CD14-positive monocyte (primary cell): ENCODE measurements around the gene POFUT2. TPM values are rescaled to one million over a fixed set of nuclear protein-coding genes. Genes with fewer than 3 reads are reported as not detected.

Experiments
- DNase-seq, 3 donors: peaks; one replicate each; pipeline ENCODE4 v3.0.0-alpha.2; 2011 to 2022
- H2AFZ ChIP-seq: 2 replicates; pipeline ENCODE4 v1.6.0; 2012; ENCODE audit warnings: mild to moderate bottlenecking, low read depth, low read length, inconsistent platforms; ENCODE audit not compliant: insufficient read depth, poor library complexity, severe bottlenecking
- H3K27ac ChIP-seq, 2 donors: 1 replicate in 1 of 2; 2 replicates in 1 of 2; pipeline ENCODE4 v1.5.1; 2012 to 2013; ENCODE audit warnings: low read length in 2 of 2, control low read depth in 1 of 2, inconsistent platforms in 1 of 2, low read depth in 1 of 2, mild to moderate bottlenecking in 1 of 2
- H3K27me3 ChIP-seq, 2 donors: one replicate each; pipeline versions ENCODE4 v1.6.0 to v1.6.1; 2011 to 2013; ENCODE audit warnings: low read length in 2 of 2; ENCODE audit not compliant: control insufficient read depth in 2 of 2, insufficient read depth in 2 of 2
- H3K36me3 ChIP-seq, 2 donors: replicated peaks in 1 of 2; 1 replicate in 1 of 2; 2 replicates in 1 of 2; pipeline versions ENCODE4 v1.5.1 to v1.6.1; 2012 to 2013; ENCODE audit warnings: low read length in 2 of 2, control low read depth in 1 of 2, inconsistent platforms in 1 of 2, mild to moderate bottlenecking in 1 of 2; ENCODE audit not compliant: insufficient read depth in 2 of 2, control insufficient read depth in 1 of 2
- H3K4me1 ChIP-seq, 2 donors: 1 replicate in 1 of 2; 2 replicates in 1 of 2; pipeline versions ENCODE4 v1.5.1 to v1.6.1; 2012 to 2013; ENCODE audit warnings: low read length in 2 of 2, control low read depth in 1 of 2, inconsistent platforms in 1 of 2, mild to moderate bottlenecking in 1 of 2, moderate library complexity in 1 of 2; ENCODE audit not compliant: insufficient read depth in 2 of 2, control insufficient read depth in 1 of 2
- H3K4me2 ChIP-seq: replicated peaks from 2 replicates; pipeline ENCODE3; 2012; ENCODE audit warnings: low read length, moderate library complexity, mild to moderate bottlenecking; ENCODE audit not compliant: poor library complexity, severe bottlenecking; ENCODE audit errors: extremely low read depth
- H3K4me3 ChIP-seq, 3 experiments: fragments of 200-600 bp in 1 of 3; sonication (generic) in 1 of 3; replicated peaks in 1 of 3; 1 replicate in 2 of 3; 2 replicates in 1 of 3; pipeline ENCODE4 v1.5.1; 2011 to 2013; ENCODE audit warnings: low read length in 3 of 3, mild to moderate bottlenecking in 3 of 3, control low read depth in 2 of 3, low read depth in 2 of 3, inconsistent platforms in 1 of 3, moderate library complexity in 1 of 3
- H3K79me2 ChIP-seq: 2 replicates; pipeline ENCODE4 v1.6.0; 2012; ENCODE audit warnings: mild to moderate bottlenecking, control low read depth, inconsistent platforms, low read length, moderate library complexity; ENCODE audit not compliant: insufficient read depth
- H3K9ac ChIP-seq: 2 replicates; pipeline ENCODE4 v1.6.0; 2017; ENCODE audit warnings: low read length, mild to moderate bottlenecking; ENCODE audit not compliant: insufficient read depth, poor library complexity, severe bottlenecking
- H3K9me3 ChIP-seq, 2 donors: replicated peaks in 1 of 2; 1 replicate in 1 of 2; 2 replicates in 1 of 2; pipeline versions ENCODE4 v1.5.1 to v1.6.1; 2012 to 2013; ENCODE audit warnings: low read length in 2 of 2, control low read depth in 1 of 2; ENCODE audit not compliant: control insufficient read depth in 1 of 2, insufficient read depth in 1 of 2
- H4K20me1 ChIP-seq: 2 replicates; pipeline ENCODE4 v1.6.0; 2012; ENCODE audit warnings: mild to moderate bottlenecking, low read length, control low read depth, moderate library complexity; ENCODE audit not compliant: insufficient read depth
- H3K27ac Mint-ChIP-seq, 7 donors: one replicate each; pipeline ENCODE4 v1.8.0; 2020; ENCODE audit warnings: mild to moderate bottlenecking in 7 of 7, mixed read lengths in 7 of 7, moderate library complexity in 6 of 7, inconsistent platforms in 2 of 7
- H3K27me3 Mint-ChIP-seq, 3 donors: one replicate each; pipeline ENCODE4 v1.8.0; 2021 to 2022; ENCODE audit warnings: low read depth in 3 of 3, mild to moderate bottlenecking in 3 of 3, mixed read lengths in 3 of 3, moderate library complexity in 3 of 3, inconsistent platforms in 1 of 3
- H3K36me3 Mint-ChIP-seq, 2 donors: one replicate each; pipeline ENCODE4 v1.8.0; 2020; ENCODE audit warnings: mixed read lengths in 2 of 2, inconsistent platforms in 1 of 2, mild to moderate bottlenecking in 1 of 2
- H3K4me1 Mint-ChIP-seq: one replicate; pipeline ENCODE4 v1.8.0; 2020; ENCODE audit warnings: mild to moderate bottlenecking, mixed read lengths
- H3K4me3 Mint-ChIP-seq, 2 donors: one replicate each; pipeline ENCODE4 v1.8.0; 2020; ENCODE audit warnings: mild to moderate bottlenecking in 2 of 2, mixed read lengths in 2 of 2, moderate library complexity in 1 of 2
- H3K9me3 Mint-ChIP-seq, 7 donors: one replicate each; pipeline ENCODE4 v1.8.0; 2020 to 2022; ENCODE audit warnings: mixed read lengths in 7 of 7, mild to moderate bottlenecking in 6 of 7, moderate library complexity in 6 of 7, inconsistent platforms in 2 of 7
- CTCF ChIP-seq: fragments of 200-600 bp; IDR thresholded peaks from one replicate; pipeline ENCODE4 v1.8.0; 2022; ENCODE audit warnings: antibody characterized with exemption, mild to moderate bottlenecking
- WGBS: methylation state at CpG from one replicate; pipeline ENCODE4 v1.1.5; 2013; ENCODE audit warnings: missing lambda C conversion rate; ENCODE audit not compliant: insufficient coverage; 5-methylcytosine and 5-hydroxymethylcytosine counted together
- intact Hi-C, 2 donors: fragments of 100-400 bp; cut with micrococcal nuclease; formaldehyde crosslinking; loops; one replicate each; pipeline versions ENCODE4 v1.15.0 to v1.15.1; 2023
- polyA plus RNA-seq, 3 donors: library from polyadenylated mRNA; depleted of rRNA in 1 of 3; unstranded in 2 of 3; stranded (reverse) in 1 of 3; fragments of 300-500 nt in 2 of 3; fragments of >200 nt in 1 of 3; fragmentation: Illumina TruSeq in 2 of 3; gene quantifications; 1 replicate in 2 of 3; 2 replicates in 1 of 3; pipeline ENCODE4 v1.2.3, GENCODE V29; 2012 to 2021

Gene POFUT2
- polyA plus RNA-seq, 3 donors = 1.8 to 21.3 (median 2.8) TPM

DNA sequence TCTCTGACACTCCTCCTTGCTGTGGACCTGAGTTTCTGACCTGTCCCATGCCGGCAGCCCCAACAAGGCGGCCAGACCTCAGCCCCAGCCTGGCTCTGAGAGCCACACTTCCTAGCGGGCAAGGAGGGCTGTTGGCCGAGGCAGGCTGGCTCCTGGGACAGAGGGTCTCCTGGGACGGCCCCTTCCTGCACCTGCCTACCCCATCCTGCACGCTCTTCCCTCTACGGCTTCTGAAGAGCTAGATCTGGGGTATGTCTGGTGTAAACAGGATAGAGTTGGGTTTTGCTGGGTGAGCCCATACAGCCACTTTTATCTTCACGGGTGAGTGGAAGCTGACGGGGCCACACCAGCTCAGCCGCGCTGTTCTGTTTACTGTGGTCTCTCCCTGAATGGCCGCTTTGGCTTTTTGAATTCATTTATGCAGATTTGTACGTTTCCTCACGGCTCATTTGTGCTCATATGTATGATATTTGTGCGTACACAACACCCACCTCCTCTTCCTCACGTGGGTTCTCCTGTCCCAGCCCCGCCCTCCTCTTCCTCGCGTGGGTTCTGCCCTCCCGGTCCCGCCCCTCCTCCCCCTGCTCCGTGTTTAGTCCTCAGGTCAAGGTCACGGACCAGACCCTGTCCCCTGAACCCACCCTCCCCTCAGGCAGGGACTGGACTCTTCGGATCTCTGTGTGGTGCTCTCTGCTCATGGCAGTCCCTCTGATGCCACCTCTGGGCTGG lies 34.7 kb upstream of the POFUT2 start:
- no peak overlapping the region for H3K9ac ChIP-seq
- 57% methylated on average over 12 of the region's 24 CpGs for WGBS
- no peak overlapping the region for H3K27ac Mint-ChIP-seq
- intact Hi-C loops = no loop called here
- no peaks in the 10 kb centered on the region for H3K36me3 ChIP-seq
- H3K4me3 Mint-ChIP-seq = no peak overlapping the region
- H3K4me2 ChIP-seq = no peak overlapping the region
- no peak overlapping the region for H2AFZ ChIP-seq
- DNase-seq = no peak
- peaks cover 3 to 11% (median 5%) of the 10 kb centered on the region in 3 donors for H3K27me3 Mint-ChIP-seq
- H3K9me3 ChIP-seq = no peaks in the 10 kb centered on the region
- no peak overlapping the region for H3K27ac ChIP-seq
- H3K9me3 Mint-ChIP-seq = no peaks in the 10 kb centered on the region
- H3K4me3 ChIP-seq = no peak overlapping the region
- no peak for TF ChIP-seq CTCF
- no peaks in the 10 kb centered on the region for H3K4me1 Mint-ChIP-seq
- H4K20me1 ChIP-seq = no peaks in the 10 kb centered on the region
- no peaks in the 10 kb centered on the region for H3K79me2 ChIP-seq
- no peaks in the 10 kb centered on the region for H3K27me3 ChIP-seq
- no peaks in the 10 kb centered on the region for H3K4me1 ChIP-seq
- no peaks in the 10 kb centered on the region for H3K36me3 Mint-ChIP-seq

DNA sequence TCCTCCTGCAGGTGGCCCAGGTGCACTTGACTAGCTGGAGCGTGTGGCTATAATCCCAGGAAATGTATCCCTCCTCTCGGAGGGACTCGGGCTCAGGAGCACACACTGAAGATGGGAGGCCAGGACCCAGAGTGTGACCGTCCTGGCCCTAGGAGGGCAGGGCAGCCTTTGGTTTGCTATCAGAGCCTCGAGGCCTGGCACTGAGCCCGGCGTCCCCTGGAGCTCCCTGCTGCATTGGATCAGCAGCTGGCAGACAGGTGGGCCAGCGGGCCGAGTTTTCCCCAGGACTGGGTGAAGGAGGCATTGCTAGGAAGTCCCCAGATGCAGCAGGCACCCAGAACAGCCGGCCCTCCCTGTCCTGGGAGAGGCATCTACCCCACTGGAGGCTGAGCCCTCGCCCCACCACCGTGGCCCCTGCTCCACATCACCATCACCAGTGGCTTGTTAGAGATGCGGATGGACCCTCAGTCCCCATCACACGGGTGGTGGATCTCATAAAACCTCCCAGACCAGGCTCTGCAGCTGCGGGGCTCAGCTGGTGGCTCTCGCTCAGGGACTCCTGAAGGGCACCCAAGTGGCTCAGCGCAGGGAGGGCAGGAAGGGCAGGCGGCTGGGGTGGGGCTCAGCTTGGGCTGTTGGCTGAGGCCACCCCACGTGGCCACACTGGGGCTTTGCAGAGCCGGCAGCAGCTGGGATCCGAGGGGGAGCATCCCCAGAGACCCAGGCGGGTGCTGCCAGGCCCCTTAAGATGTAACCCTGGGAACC lies 32.7 kb upstream of the POFUT2 start:
- no peak overlapping the region for H3K4me2 ChIP-seq
- no peaks in the 10 kb centered on the region for H4K20me1 ChIP-seq
- no peaks in the 10 kb centered on the region for H3K79me2 ChIP-seq
- H3K27me3 ChIP-seq = no peaks in the 10 kb centered on the region
- 91% methylated on average over 22 of the region's 22 CpGs for WGBS
- H3K36me3 ChIP-seq = no peaks in the 10 kb centered on the region
- Mint-ChIP-seq H3K4me1 (no peaks in the 10 kb centered on the region), H3K27ac (no peak overlapping the region), H3K9me3 (no peaks in the 10 kb centered on the region), H3K27me3 (peaks cover 3 to 11% (median 6%) of the 10 kb centered on the region in 3 donors), H3K36me3 (no peaks in the 10 kb centered on the region), H3K4me3 (no peak overlapping the region)
- H3K27ac ChIP-seq = no peak overlapping the region
- no peaks in the 10 kb centered on the region for H3K9me3 ChIP-seq
- no peak overlapping the region for H3K9ac ChIP-seq
- TF ChIP-seq CTCF = no peak
- H3K4me3 ChIP-seq = no peak overlapping the region
- H2AFZ ChIP-seq = no peak overlapping the region
- H3K4me1 ChIP-seq = no peaks in the 10 kb centered on the region
- intact Hi-C loops = no loop called here
- DNase-seq = no peak
